Measurements from ENCODE around the gene UBASH3A. TPM values are rescaled to one million over a fixed set of nuclear protein-coding genes. Genes with fewer than 3 reads are reported as not detected.

Gene UBASH3A
- total RNA-seq, 1 donor from 2014 or later = not detected

DNA sequence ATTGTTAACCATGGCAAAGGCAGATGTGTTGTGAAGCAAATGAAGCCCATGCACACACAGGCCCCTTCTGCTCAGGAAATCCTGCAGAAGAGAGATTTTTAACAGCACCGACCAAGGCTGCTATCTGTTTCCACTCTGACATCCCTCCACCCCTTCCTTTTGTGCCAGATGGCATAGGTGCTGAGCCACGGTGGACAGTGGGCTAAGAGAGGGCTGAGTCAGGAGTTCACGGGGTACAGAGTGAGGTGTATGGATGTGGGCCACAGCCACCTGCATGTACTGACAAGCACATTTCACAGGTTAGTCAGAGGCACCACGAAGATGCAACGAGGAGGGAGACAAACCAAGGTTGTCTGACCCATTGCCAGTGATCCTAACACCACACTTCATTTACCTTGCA lies 82.8 kb downstream of the UBASH3A start:
- DNase-seq (ENCODE audit: low spot score in 2 of 2, unreplicated experiment in 2 of 2) = no peak
- H3K27me3 Mint-ChIP-seq (ENCODE audit: low read depth) = peaks cover 43% of the 10 kb centered on the region
- no peaks in the 10 kb centered on the region for H3K36me3 Mint-ChIP-seq
- H3K27ac Mint-ChIP-seq = no peak overlapping the region
- no peaks in the 10 kb centered on the region for H3K4me1 Mint-ChIP-seq
- no peaks in the 10 kb centered on the region for H3K9me3 Mint-ChIP-seq
- no peak overlapping the region for H3K4me3 Mint-ChIP-seq
- TF ChIP-seq, protein P1, sequence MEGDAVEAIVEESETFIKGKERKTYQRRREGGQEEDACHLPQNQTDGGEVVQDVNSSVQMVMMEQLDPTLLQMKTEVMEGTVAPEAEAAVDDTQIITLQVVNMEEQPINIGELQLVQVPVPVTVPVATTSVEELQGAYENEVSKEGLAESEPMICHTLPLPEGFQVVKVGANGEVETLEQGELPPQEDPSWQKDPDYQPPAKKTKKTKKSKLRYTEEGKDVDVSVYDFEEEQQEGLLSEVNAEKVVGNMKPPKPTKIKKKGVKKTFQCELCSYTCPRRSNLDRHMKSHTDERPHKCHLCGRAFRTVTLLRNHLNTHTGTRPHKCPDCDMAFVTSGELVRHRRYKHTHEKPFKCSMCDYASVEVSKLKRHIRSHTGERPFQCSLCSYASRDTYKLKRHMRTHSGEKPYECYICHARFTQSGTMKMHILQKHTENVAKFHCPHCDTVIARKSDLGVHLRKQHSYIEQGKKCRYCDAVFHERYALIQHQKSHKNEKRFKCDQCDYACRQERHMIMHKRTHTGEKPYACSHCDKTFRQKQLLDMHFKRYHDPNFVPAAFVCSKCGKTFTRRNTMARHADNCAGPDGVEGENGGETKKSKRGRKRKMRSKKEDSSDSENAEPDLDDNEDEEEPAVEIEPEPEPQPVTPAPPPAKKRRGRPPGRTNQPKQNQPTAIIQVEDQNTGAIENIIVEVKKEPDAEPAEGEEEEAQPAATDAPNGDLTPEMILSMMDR (IDR thresholded peaks at IDR 0.05; ENCODE audit: unreplicated experiment) = no peak

DNA sequence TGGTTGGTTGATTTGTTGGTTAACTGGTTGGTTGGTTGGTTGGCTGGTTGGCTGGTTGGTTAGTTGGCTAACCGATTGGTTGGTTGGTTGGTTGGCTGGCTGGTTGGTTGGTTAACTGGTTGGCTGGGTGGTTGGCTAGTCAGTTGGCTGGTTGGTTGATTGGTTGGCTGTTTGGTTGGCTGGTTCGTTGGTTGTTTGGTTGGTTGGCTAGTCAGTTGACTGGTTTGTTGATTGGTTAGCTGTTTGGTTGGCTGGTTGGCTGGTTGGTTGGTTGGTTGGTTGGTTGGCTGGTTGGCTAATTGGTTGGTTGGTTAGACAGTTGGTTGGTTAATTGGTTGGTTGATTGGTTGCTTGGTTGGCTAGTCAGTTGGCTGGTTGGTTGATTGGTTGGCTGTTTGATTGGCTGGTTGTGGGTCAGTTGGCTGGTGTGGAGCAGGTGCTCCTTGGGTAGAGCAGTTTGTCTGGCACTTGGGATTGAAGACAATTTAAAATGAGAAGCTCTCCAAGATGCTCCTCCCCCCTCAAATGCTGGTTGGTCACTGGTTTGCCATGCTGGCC lies 85.4 kb downstream of the UBASH3A start:
- peaks cover 48% of the 10 kb centered on the region for H3K27me3 Mint-ChIP-seq (ENCODE audit: low read depth)
- H3K4me3 Mint-ChIP-seq = no peak overlapping the region
- H3K27ac Mint-ChIP-seq = no peak overlapping the region
- H3K4me1 Mint-ChIP-seq = no peaks in the 10 kb centered on the region
- no peaks in the 10 kb centered on the region for H3K9me3 Mint-ChIP-seq
- no peak for DNase-seq (ENCODE audit: low spot score in 2 of 2, unreplicated experiment in 2 of 2)
- H3K36me3 Mint-ChIP-seq = no peaks in the 10 kb centered on the region
- TF ChIP-seq, protein P1 (IDR thresholded peaks at IDR 0.05; ENCODE audit: unreplicated experiment) = no peak

DNA sequence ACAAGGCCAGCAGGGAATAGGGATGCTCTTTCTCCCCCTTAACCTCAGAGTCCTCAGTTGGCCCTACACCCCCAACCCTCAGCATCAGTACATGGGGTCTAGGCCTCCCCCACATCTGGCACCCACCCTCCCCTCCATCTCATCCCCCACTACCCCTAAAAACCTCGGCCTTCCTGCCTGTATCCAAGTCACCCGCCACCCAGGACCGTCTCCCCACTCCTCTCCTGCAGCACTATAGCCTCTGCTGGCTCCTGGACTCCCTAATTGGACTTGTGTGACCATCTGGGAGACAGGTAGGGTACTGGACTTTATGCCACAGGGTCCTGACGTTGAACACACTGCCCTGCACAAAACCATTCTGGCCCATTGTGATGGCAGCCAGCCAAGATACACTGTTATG lies 86.3 kb downstream of the UBASH3A start:
- Mint-ChIP-seq H3K27me3 (ENCODE audit: low read depth) (peaks cover 47% of the 10 kb centered on the region), H3K4me3 (no peak overlapping the region), H3K4me1 (no peaks in the 10 kb centered on the region), H3K36me3 (no peaks in the 10 kb centered on the region), H3K9me3 (no peaks in the 10 kb centered on the region), H3K27ac (no peak overlapping the region)
- no peak for DNase-seq (ENCODE audit: low spot score in 2 of 2, unreplicated experiment in 2 of 2)
- TF ChIP-seq, protein P1 (IDR thresholded peaks at IDR 0.05; ENCODE audit: unreplicated experiment) = no peak

DNA sequence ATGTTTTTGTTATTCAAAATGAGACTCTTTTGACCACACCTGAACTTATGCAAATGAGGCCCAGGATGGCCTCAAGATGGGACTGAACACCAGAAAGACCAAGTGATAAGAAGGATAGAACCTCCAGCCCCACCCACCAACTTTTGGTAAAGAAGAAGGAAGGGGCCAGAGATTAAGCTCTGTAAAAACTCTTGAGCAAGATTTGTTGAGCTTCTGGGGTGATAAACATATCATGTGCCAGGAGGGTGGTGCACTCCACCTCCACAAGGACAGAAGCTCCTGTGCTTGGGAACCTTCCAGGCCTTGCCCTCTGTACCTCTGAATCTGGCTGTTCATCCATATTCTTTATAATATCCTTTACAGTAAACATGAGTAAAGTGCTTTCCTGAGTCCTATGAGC lies 87.0 kb downstream of the UBASH3A start:
- Mint-ChIP-seq H3K36me3 (no peaks in the 10 kb centered on the region), H3K4me3 (no peak overlapping the region), H3K27me3 (ENCODE audit: low read depth) (peaks cover 44% of the 10 kb centered on the region), H3K4me1 (peaks cover 3% of the 10 kb centered on the region), H3K9me3 (no peaks in the 10 kb centered on the region), H3K27ac (no peak overlapping the region)
- no peak for DNase-seq (ENCODE audit: low spot score in 2 of 2, unreplicated experiment in 2 of 2)
- TF ChIP-seq, protein P1 (IDR thresholded peaks at IDR 0.05; ENCODE audit: unreplicated experiment) = no peak

DNA sequence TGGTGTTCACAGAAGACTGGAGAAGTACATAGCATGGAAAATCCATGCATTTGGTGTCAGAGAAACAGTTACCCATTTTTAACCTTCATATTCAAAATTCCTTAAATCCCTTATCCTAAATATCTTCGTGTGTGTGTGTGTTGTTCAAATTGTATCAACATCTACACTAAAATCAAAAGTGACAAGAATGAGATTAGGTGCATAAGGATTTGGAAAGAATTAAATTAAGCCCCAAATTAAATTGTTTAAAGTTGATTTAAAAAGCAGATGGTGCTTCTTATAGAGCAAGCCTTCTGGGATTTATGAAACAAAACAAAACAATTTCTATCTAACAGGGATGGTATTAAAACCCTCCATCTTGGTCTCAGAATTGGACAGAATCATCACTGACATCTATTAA lies 87.6 kb downstream of the UBASH3A start:
- TF ChIP-seq, protein P1 (IDR thresholded peaks at IDR 0.05; ENCODE audit: unreplicated experiment) = no peak
- no peaks in the 10 kb centered on the region for H3K9me3 Mint-ChIP-seq
- H3K36me3 Mint-ChIP-seq = no peaks in the 10 kb centered on the region
- H3K27ac Mint-ChIP-seq = no peak overlapping the region
- DNase-seq (ENCODE audit: low spot score in 2 of 2, unreplicated experiment in 2 of 2) = no peak
- H3K27me3 Mint-ChIP-seq (ENCODE audit: low read depth) = peaks cover 42% of the 10 kb centered on the region
- no peak overlapping the region for H3K4me3 Mint-ChIP-seq
- peaks cover 7% of the 10 kb centered on the region for H3K4me1 Mint-ChIP-seq

DNA sequence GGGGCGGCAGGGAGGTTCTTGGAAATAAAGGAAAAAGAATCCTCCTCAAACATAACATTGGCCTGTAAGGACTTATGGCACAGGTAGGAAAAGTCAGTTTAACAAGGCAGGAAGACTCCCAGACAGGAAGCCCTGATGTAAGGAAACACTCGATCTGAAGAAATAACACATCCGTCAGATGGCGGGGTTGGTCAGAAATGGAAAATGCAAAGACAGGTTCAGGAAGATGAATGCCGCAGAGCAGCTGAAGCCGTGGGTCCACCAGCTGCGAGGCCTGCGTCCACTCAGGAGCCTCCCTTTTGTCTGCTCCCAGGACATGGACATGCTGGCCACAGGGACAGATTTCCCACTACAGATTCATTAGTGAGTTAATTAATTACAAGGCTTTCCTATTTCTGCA lies 88.5 kb downstream of the UBASH3A start:
- Mint-ChIP-seq H3K27me3 (ENCODE audit: low read depth) (peaks cover 33% of the 10 kb centered on the region), H3K4me3 (no peak overlapping the region), H3K9me3 (no peaks in the 10 kb centered on the region), H3K4me1 (peaks cover 14% of the 10 kb centered on the region), H3K27ac (no peak overlapping the region), H3K36me3 (no peaks in the 10 kb centered on the region)
- no peak for DNase-seq (ENCODE audit: low spot score in 2 of 2, unreplicated experiment in 2 of 2)
- TF ChIP-seq, protein P1 (IDR thresholded peaks at IDR 0.05; ENCODE audit: unreplicated experiment) = no peak
